Measurements from ENCODE around the gene SNORC.
"Not testable (repeated sequence)": the region's sequence is repeated elsewhere in the genome, so short reads cannot be mapped to it uniquely, and the experiment has no call there.

Gene SNORC

DNA sequence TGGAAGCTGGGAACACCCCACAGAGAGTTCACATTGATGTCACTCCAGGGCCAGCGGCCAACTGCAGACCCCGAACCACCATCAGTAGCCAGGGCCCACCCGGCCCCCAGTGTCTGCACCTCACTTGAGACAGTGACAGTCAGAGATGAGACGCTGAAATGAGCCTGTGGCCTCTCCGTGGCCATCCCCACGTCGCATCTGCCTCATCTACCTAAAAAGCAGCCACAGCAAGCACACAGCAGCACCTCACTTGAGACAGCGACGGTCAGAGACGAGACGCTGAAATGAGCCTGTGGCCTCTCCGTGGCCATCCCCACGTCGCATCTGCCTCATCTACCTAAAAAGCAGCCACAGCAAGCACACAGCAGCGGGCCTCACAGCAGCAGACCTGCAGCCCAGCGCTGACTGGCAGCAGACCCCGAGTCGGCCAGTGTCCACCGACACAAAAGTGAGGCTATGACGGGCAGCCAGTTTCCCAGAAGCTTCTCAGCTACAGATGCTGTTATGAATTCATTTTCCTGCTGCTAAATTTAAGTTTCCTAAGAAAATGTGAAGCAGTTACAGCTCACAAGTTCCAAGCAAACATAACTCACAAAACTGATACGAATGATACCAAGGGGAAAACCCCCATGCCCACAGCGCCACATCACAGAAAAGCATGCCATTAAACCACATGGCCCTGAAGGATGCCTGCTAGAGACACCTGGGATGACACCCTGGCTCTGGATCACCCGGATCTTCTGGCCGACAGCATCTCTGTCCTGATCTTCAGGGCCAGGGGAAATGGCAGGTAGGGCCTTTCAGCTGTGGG is 27.7 kb downstream of the SNORC start:
- no peak for DNase-seq

DNA sequence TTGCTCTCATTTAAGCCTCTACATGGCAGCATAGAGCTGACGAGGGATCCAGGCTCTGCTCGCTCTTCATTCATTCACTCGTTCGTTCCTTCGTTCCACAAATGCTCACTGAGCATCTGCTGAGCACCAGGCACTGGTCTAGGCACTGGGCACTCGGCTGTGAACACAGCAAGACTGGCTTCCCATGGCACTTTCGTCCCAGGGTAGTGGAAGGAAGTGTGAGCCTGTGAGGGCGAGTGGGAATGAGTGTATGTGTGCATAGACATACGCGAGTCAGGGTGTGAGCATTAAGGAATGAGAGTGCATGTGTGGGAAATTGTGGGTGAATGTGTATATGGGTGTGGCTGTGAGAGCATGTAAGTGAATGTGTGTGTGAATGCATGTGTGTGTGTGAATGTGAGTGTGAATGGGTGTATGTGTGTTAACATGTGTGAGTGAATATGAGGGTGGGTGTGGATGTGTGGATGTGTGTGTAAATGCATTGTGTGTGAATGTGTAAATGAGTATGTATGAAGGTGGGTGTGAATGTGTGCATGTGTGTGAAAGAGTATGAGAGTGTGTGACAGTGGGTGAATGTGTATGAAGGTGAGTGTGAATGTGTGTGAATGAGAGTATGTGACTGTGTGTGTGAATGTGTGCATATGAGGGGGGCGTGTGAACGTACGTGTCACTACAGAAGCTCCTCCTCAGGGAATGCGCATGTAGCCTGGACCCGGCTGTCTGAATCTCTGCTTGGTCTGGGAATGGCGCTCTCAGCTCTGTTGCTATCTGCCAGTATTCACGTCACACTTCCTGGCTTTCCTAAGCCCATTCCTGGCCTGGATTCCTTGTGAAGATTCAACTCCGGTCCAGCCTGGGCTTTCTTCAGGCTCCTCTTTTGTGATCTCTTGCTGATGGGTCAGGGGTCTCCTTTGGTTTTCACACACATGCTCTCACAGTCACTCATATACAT is 28.8 kb downstream of the SNORC start:
- no peak for DNase-seq

DNA sequence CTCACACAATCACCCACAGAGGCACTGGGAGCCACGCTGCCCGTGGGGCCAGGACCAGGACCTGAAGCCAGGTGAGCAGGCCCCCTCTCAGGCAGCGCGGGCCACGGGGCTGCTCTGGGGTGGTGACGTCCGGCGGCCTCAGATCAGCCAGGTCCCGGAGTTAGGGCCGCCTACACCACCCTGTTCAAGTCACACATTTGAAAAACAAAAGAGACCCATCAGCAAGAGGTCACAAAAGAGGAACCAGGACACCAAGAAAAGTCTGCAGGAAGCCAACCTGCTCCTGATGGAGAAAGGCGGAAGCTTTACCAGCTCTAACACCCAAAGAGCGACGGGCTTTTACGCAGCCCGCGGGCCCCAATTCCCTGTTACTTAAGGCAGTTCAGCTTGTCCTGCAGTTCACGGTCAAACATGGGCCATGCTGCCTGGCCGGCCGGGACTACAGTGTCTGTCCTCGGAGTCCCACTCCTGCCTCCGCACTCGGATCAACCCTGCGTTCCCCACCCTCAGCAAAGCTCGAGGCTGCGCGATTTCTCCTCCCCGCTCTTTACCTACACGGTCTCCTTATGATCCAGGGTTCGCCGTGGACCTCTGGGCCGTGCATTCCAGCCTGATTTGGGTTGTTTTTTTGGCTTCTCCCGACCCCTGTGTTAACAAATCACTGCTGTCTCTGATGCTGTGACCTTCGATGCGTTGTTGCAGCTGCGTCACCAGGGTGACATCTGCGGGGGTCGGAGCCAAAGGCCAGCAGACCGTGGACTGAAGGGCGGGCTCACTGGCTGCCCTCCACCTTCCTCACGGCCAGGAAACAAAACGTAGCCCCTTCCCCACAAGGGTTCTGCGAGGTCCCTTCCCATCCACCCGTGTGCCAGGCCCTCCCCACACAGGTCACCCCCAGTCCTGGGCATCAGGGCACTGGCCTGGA is 31.0 kb downstream of the SNORC start:
- no peak for DNase-seq

DNA sequence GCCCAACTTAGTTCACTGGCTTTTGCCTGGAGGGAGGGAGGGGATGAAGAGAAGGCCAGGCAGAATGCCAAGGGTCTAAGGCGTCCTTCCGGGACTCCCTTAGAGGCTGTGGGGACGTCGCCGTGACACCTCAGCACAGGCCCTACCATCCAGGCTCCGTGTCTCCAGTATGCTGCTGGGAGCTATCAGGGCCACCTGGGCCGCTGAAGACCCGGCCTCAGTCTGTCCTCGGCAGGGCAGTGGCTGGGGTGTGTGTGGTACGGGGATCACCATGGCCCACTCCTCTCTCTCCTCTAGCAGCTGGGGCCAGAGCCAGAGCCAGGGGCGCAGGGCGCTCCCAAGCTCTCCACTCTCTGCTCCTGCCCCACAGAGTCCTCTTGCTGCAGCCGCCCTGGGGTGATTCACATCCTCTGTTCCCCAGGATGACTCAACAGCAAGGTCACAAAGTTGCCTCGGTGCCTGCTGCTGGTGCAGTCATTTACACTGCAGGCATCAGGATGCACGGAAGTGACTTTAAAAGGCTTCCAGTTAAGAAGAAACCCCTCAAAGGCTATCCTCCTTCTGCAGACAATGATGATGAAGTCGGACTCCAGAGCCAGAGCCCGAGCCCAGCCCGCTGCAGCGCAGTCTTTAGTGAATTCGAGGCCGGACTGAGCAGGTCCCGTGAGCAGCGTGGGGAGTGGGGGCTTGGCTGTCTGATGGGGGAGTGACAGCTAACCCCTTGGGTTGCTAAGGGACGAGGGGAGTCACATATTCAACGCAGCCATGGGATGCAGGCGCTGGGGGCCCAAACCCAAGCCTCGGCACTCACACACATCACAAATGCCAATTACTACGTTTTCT is 31.9 kb downstream of the SNORC start:
- DNase-seq, result no peak

DNA sequence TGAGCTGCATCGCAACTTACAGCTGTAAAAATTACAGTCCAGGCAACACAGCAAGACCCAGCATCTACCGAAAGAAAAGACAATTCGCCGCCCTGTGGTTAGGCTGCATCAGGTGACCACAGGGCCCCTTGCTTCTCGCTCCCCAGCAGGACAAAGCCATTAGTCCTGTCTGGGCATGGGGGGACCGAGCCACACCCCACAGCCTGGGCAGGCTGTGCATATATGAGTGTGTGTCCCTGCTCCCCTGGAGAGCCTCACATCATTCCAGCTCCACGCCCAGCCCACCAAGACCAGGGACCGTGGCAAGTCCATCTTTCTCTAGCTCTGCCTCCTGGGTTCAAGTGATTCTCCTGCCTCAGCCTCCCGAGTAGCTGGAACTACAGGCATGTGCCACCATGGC is 33.9 kb downstream of the SNORC start:
- DNase-seq, result no peak

DNA sequence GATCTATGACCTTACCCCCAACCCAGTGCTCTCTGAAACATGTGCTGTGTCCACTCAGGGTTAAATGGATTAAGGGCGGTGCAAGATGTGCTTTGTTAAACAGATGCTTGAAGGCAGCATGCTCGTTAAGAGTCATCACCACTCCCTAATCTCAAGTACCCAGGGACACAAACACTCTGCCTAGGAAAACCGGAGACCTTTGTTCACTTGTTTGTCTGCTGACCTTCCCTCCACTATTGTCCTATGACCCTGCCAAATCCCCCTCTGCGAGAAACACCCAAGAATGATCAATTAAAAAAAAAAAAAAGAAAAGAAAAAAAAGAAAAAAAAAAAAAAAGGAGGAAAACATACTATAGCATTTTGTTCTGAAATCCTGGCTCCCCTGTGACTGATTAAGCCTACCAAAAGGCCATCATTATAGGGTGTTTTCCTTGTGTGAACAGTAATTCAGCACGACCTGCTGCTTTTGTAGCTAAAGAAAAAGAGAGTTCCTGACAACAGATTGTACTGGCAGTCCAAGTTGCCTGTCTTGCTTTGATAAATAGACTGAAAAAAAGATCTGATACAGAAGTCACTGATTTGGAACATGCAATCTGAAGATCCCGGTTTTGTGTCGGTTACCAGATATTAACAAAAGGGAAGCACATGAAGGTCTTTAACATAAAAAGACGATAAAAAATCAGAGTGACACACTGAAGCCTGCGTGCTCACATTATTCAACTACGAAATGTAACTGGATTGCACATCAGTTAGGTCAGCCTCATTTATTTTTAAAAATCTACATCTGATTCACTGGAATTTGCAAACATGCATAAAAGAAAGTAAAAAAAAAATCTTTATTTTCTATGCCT is 37.0 kb downstream of the SNORC start:
- not testable (repeated sequence) for DNase-seq

DNA sequence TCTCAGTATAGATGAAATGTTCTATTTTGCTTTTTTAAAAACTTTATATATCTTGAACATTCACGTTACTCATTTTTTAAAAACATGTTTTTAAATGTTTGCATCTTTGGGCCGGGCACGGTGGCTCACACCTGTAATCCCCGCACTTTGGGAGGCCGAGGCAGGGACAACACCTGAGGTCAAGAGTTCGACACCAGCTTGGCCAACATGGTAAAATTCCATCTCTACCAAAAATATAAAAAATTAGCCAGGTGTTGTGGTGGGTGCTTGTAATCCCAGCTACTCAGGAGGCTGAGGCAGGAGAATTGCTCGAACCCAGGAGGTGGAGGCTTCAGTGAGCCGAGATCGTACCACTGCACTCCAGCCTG is 37.6 kb downstream of the SNORC start:
- DNase-seq, result not testable (repeated sequence)

DNA sequence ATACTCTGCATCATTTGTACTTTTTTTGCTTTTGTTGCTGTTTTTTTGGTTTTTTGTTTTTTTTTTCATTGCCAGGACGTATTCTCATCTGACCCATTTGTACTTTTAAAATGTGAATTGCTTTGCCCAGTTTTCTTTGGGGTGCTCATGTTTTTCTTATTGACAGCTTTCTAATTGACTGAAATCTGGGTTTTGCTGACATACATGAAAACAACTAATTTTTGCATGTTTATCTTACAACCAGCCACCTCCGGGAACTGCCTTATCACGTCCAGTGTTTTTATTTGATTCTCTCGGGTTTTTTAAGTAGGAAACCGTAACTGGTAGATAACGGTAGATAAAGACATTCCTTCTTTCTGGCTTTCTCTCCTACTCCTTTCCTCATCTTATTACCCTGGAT is 38.6 kb downstream of the SNORC start:
- no peak for DNase-seq

DNA sequence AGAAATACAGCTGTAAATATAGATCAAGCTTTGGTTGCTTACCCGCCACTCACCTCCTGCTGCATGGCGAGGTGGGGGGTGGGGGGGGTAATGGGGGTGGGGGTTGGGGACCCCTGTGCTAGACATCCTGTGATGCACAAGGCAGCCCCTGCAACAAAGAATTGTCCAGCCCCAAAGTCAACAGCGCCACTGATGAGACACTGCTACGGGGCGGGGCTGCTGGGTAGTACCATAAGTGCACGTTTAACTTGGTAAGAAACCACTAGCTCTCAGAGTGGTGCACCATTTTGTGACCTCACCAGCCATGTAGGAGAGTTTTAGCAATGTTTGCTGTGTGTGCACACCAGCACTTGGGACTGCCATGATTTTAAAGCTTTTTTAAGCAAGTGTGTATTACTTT is 40.3 kb downstream of the SNORC start:
- no peak for DNase-seq

DNA sequence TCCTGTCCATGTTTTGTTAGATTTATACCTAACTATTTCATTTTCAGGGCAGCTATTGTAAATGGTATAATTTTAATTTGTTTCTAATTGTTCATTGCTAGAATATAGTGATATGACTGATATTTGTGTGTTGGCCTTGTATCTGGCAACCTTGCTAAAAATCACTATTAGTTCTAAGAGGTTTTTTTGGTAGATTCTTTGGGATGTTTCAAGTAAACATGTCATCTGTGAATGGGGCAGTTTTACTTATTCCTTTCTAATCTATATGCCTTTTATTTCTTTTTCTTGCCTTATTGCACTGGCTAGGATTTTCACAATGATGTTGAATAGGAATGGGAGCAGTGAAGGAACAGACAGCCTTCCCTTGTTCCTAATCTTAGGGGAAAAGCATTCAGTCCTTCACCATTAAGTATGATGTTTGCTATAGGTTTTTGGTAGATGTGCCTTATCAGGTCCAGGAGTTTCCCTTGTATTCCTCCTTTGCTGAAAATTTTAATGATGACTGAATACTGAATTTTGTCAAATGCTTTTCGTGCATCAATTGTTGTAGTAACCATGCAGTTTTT is 41.7 kb downstream of the SNORC start:
- DNase-seq, result no peak

DNA sequence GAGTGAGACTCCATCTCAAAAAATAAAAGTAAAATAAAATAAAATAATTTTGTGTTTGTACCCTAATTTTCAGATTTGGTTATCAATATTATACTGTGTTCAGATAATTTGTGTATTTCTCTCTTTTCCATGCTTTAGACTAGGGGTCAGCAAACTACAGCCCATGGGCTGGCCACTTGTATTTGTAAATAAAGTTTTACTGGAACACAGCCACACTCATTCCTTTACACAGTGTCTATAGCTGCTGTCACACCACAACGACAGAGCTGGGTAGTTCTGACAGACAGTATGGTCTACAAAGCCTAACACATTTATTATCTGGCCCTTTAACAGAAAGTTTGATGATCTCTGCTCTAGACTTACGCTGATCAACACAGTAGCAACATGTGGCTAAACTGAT is 43.8 kb downstream of the SNORC start:
- no peak for DNase-seq

DNA sequence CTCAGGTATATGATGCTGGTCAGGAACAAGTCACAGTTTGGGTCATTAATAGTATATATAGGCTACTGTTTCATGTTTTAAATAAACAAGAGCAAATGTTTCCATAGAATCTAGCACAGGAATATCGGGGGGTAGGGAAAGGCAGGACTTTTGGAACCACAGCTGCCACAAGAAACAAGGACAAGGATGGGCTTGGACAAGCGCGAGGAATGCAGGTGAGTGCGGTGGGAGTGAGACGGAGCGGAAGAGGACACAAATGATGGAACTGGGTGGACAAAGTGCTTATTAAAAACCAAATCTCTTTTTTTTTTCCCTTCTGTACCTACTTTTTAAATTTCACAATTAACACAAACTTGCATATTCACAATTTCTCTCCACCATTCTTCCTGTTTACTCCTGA is 49.1 kb downstream of the SNORC start:
- no peak for DNase-seq

DNA sequence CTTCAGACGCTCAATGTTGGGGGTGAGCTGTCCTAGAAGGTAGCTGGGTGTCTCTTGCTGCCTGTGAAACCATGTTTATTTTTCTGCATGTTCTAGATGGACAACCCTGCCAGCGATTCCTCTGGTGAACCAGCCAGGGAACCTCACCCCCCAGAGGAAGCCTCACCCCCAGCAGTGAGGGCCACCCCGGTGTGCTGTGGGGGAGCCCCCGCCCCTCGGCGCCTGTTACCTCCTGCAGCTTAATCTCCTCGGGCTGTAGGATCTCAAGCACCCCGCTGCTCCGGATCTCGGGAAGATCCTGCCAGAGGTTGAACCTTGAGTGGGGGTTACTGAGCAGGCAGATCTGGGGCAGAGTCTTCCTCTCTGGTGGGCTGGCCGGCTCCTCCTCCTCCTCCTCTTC is 50.0 kb downstream of the SNORC start:
- no peak for DNase-seq

DNA sequence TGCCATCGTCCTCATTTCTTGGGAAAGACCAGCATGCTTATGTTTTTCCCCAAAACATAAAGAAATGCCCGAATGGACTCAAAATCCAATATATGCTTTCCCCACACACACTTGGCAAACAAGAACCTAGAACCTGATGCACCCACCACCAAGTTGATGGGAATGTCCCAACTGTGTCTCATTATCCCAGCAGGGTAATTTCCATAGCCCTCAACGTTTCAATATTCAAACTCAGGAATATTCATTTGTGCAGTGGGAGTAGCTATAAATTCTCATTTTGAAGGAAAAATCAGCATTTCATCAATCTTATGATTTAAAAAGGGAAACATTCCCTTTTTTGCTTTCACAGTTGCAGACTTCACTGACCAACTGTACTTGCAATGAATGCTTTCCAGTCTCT is 50.7 kb downstream of the SNORC start:
- DNase-seq, result no peak

DNA sequence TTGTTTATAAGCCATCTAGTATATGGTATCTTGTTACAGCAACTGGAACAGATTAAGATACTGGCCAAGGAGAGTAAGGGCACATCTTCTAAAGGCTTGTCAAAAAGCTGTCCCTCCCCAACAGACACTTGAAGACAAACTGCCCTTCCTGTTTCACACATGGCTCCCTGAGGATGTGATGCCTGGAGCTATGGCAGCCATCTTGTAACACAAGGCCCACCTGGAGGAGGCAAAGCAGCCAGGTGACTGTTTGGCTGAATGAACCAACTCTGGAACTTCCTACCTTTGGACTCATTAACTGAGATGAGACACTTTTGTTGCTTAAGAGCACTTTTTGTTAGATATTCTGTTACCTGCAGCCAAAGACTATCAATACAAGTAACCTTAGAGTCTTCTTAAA is 54.4 kb downstream of the SNORC start:
- DNase-seq, result no peak

DNA sequence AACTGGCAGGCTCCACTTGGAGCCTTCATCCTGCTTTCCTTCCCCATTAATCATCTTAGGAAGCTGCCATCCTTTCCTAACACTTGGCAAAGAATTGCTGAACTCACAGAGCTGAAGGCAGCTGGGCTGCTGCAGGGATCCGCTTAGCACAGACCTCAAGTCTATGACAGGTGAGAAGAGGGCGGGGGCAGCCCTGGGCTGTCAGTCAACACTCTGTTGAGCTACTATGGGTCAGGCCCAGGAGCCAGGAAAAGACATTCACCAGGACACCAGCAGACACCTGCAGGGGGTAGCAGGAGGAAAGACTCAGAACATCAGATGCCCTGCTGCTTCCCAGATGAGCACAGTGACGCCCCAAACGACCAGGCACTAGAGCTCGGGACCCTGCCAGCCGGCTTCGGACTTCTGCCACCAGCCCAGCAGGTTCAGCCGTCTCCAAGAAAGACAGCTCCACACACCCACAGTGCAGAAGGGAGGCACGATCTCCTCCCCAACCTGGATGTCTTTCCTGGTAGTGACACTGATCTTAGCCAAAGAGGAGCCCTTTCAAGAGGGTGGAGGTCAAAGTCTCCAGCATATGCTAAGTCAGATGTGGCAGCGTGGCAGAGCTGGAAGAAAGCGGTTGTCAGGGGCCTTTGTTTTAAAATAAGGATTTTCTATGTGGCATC is 55.2 kb downstream of the SNORC start:
- DNase-seq, result no peak

DNA sequence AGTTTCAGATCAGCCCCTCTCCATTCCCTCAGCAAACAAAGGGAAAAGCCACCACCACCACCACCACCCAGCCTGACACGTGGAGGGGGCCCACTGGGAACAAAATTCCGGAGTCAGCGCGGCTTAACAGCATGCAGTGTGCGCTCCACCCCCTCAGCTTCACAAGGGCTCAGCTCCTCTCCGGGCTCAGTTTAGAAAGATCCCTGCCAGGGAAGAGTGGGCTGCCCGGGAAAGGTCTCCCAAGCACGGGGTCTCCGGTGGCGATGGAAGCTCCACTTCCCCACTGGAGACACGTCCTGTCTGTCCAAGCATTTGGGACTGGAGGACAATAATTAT is 55.7 kb downstream of the SNORC start:
- DNase-seq, result no peak

DNA sequence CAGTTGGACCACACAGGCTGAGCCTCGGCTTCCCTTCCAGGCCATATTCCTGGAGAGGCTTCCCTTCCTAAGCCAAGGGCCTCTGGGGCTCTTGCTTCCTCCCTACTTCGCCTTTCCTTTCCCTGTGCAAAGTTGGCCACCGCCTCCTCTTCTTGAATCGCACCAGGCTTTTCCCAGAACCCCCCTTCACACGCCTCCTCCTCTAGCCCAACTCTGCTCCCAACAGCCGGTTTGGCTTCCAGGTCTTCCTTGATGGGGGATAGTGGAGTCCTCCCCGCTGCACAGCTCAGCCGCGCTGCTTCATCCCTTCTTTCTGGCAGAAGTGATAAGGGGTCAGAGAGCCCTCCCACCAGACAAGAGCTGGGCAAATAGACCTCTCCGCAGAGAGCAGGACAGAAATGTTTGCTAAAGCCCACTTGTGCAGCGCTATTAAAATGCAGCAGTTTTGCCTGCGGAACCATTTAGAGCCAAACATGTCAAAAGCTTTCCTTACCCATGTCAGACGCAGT is 56.4 kb downstream of the SNORC start:
- DNase-seq, result no peak

DNA sequence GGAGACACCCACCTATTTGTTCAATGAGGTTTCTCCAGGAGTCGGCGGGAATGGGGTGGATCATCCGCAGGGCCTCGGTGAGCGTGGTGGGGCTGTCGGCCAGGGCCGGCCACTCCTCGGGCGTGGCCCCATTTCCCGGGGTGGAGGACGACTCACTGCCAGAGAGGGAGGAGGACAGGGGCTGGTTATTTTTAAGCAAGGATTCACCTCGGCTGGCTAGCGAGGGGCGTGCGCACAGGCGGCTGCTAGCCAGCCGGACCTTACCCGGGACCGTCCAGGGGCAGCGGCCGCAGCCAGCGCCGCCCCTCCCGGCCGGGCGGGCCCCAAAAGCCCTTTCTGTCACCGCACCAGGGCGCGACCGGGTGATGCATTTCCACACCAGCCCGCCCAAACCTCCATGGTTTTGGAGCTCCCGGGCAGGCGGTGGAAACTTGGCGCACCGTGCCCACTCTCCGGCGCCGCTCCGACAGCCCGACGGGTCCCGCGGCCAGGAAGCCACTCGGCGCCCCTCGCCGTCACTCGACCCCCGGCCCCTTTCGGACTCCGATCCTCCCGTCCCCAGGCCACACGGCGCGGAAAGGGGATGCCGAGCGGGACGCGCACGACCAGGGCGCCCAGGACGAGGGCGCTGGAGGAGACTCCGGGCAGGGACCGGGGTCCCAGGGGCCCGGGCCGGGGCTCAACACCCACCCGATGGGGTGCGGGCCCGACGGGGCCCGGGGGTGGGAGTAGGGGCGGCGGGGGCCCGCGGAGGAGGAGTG is 57.1 kb downstream of the SNORC start:
- no peak for DNase-seq

Measured in GF-D8 (cell line).